Activated CD4-positive, alpha-beta T cell treated with anti-CD3 and anti-CD28 coated beads, Interleukin-2, Interleukin-6, amounts not matched to agents 100 ng/mL and 50 ng/mL, durations not matched to agents 16 hours and 8 hours (primary cell): ENCODE data around the gene OPTC.
"Not testable (repeated sequence)": the region's sequence is repeated elsewhere in the genome, so short reads cannot be mapped to it uniquely, and the experiment has no call there.

Experiments used
- DNase-seq: peaks from one replicate; pipeline ENCODE4 v3.0.0-alpha.2; 2020

Gene OPTC

GRCh38 chr1:203492748-203493130 is 1.2 kb upstream of the OPTC start:
- no peak for DNase-seq

GRCh38 chr1:203495845-203496244 is 1.9 kb downstream of the OPTC start:
- DNase-seq = no peak

- no peak for DNase-seq
Observed at GRCh38 chr1:203497269-203497777, 3.4 kb downstream of the OPTC start.

GRCh38 chr1:203499643-203500278 is 5.8 kb downstream of the OPTC start:
- DNase-seq = no peak

- DNase-seq = no peak
Observed at GRCh38 chr1:203500279-203500678, 6.3 kb downstream of the OPTC start.

- no peak for DNase-seq
Observed at GRCh38 chr1:203503836-203504235, 9.9 kb downstream of the OPTC start.

- DNase-seq = peak; percentile 84
Observed at GRCh38 chr1:203504400-203505250, 10.7 kb downstream of the OPTC start.

- no peak for DNase-seq
Observed at GRCh38 chr1:203505526-203506204, 11.7 kb downstream of the OPTC start.

GRCh38 chr1:203506858-203507626 is 13.1 kb downstream of the OPTC start:
- no peak for DNase-seq

GRCh38 chr1:203507759-203508158 is 13.8 kb downstream of the OPTC start:
- DNase-seq = no peak

- no peak for DNase-seq
Observed at GRCh38 chr1:203508463-203509073, 14.6 kb downstream of the OPTC start.

GRCh38 chr1:203509135-203509534 is 15.2 kb downstream of the OPTC start:
- DNase-seq = no peak

- no peak for DNase-seq
Observed at GRCh38 chr1:203511513-203511912, 17.6 kb downstream of the OPTC start.

GRCh38 chr1:203511930-203512329 is 18.0 kb downstream of the OPTC start:
- DNase-seq = no peak

GRCh38 chr1:203512517-203512847 is 18.5 kb downstream of the OPTC start:
- DNase-seq = no peak

- peak; percentile 56 for DNase-seq
Observed at GRCh38 chr1:203512848-203513584, 19.1 kb downstream of the OPTC start.

GRCh38 chr1:203513585-203514031 is 19.7 kb downstream of the OPTC start:
- DNase-seq = no peak

GRCh38 chr1:203516184-203516583 is 22.2 kb downstream of the OPTC start:
- no peak for DNase-seq

- no peak for DNase-seq
Observed at GRCh38 chr1:203516906-203517305, 23.0 kb downstream of the OPTC start.

- no peak for DNase-seq
Observed at GRCh38 chr1:203517426-203518110, 23.6 kb downstream of the OPTC start.

- not testable (repeated sequence) for DNase-seq
Observed at GRCh38 chr1:203518139-203518538, 24.2 kb downstream of the OPTC start.
